Ovary (tissue), 9 donors: ENCODE data around the gene E2F4. TPM values are rescaled to one million over a fixed set of nuclear protein-coding genes. Genes with fewer than 3 reads are reported as not detected.

Experiments used
- DNase-seq, 5 donors: peaks; one replicate each; pipeline ENCODE4 v3.0.0-alpha.2; 2019 to 2020
- H3K27ac ChIP-seq, 2 donors: fragments of 200-600 bp; one replicate each; pipeline versions ENCODE4 v1.5.1 to v1.8.0; 2019 to 2022
- H3K27me3 ChIP-seq: fragments of 200-600 bp; one replicate; pipeline ENCODE4 v1.8.0; 2022
- H3K36me3 ChIP-seq: fragments of 200-600 bp; sonication (generic); one replicate; pipeline ENCODE4 v1.5.1; 2019
- H3K4me1 ChIP-seq: one replicate; pipeline ENCODE4 v1.8.1; 2013; ENCODE audit warnings: mild to moderate bottlenecking, moderate library complexity; ENCODE audit not compliant: insufficient read depth
- H3K4me3 ChIP-seq: fragments of 200-600 bp; sonication (generic); one replicate; pipeline ENCODE4 v1.5.1; 2017
- H3K9me3 ChIP-seq, 2 donors: fragments of 200-600 bp in 1 of 2; sonication (generic) in 1 of 2; one replicate each; pipeline versions ENCODE4 v1.5.1 to v1.8.1; 2013 to 2019; ENCODE audit warnings: mild to moderate bottlenecking in 1 of 2, moderate library complexity in 1 of 2
- CTCF ChIP-seq, 3 donors: fragments of 450-650 bp in 2 of 3; fragments of 200-600 bp in 1 of 3; IDR thresholded peaks; one replicate each; pipeline versions ENCODE4 v1.5.1 to v1.8.0; 2016 to 2022; ENCODE audit warnings: antibody characterized with exemption in 3 of 3, mild to moderate bottlenecking in 1 of 3
- EP300 ChIP-seq: sonication (generic); formaldehyde crosslinking; IDR thresholded peaks from one replicate; pipeline ENCODE4 v1.6.1; 2017; ENCODE audit warnings: antibody characterized with exemption
- POLR2A ChIP-seq: fragments of 450-650 bp; IDR thresholded peaks from one replicate; pipeline ENCODE4 v1.6.1; 2017; ENCODE audit warnings: antibody characterized with exemption, mild to moderate bottlenecking, moderate library complexity
- WGBS, 3 donors: extraction: QIAGEN DNeasy Blood & Tissue Kit in 1 of 3; methylation state at CpG; one replicate each; pipeline versions ENCODE4 v1.1.5 to v1.1.7; 2013 to 2017; 5-methylcytosine and 5-hydroxymethylcytosine counted together
- intact Hi-C, 4 donors: fragments of 100-400 bp; cut with DNase I; formaldehyde crosslinking; loops; one replicate each; pipeline versions ENCODE4 v1.11.0 to v1.15.1; 2022 to 2023
- polyA plus RNA-seq, 2 donors: library from polyadenylated mRNA; stranded (reverse); fragments of 200-250 nt in 1 of 2; fragments of 350-450 nt in 1 of 2; fragmentation: Illumina TruSeq in 1 of 2; extraction: RNeasy Lipid Tissue Mini Kit (QIAGEN cat#74804) in 1 of 2; gene quantifications; one replicate each; pipeline ENCODE4 v1.2.3, GENCODE V29; 2013 to 2014
- total RNA-seq, 7 donors: library from RNA; depleted of rRNA in 2 of 7; stranded (reverse); fragments of >200 nt in 2 of 7; fragmentation: NEBNext Ultra II Directional in 3 of 7; extraction: Animal tissue kit (Norgen Biotek cat#: 25700) in 3 of 7; gene quantifications; one replicate each; pipeline versions ENCODE4 v1.1.0 to v1.2.4, GENCODE V29; 2016 to 2023
- donor health status: DM: no; HTN: no; CAD: no; lungs with moderate emphysema.
- donor health status: DM: no; HTN: no; CAD: no.
- donor health status: Bipolar disorder and iron deficiency.
- donor health status: DM: yes; HTN: yes; CAD: no.
- donor health status: DM: no; HTN: no; CAD: no.
- donor health status: DM: yes; HTN: yes; CAD: no.

The E2F4 gene
- total and polyA plus RNA-seq, 9 donors, result 17.6 to 75.7 (median 49.7) TPM

- TF ChIP-seq CTCF (IDR thresholded peaks at IDR 0.05) (no peak), POLR2A (no peak), EP300 (no peak)
- H3K4me3 ChIP-seq, result no peak overlapping the region
- 66 to 81% (median 69%) methylated on average over 4 of the region's 4 CpGs for WGBS, 3 donors
- no peaks in the 10 kb centered on the region for H3K9me3 ChIP-seq
- no peaks in the 10 kb centered on the region for H3K27me3 ChIP-seq
- H3K27ac ChIP-seq, result peak overlapping the region in 1 of 2 donors; percentile 35
- H3K4me1 ChIP-seq, result peaks cover 9% of the 10 kb centered on the region
- DNase-seq, result no peak
- H3K36me3 ChIP-seq, result no peaks in the 10 kb centered on the region
- intact Hi-C loops, result no loop called here
Observed at GRCh38 chr16:67240506-67240905, 48.6 kb downstream of the E2F4 start.

GRCh38 chr16:67241008-67241900, 49.3 kb downstream of the E2F4 start:
- TF ChIP-seq CTCF (IDR thresholded peaks at IDR 0.05) (no peak), EP300 (no peak), POLR2A (no peak)
- H3K4me3 ChIP-seq, result no peak overlapping the region
- peak in 2 of 5 donors; percentile 50 to 54 for DNase-seq
- H3K27me3 ChIP-seq, result no peaks in the 10 kb centered on the region
- intact Hi-C loops, result no loop called here
- H3K27ac ChIP-seq, result peak overlapping the region in 1 of 2 donors; percentile 35
- no peaks in the 10 kb centered on the region for H3K36me3 ChIP-seq
- whole genome bisulfite sequencing, 3 donors, result 41 to 52% (median 51%) methylated on average over 10 of the region's 10 CpGs
- no peaks in the 10 kb centered on the region for H3K9me3 ChIP-seq
- peaks cover 11% of the 10 kb centered on the region for H3K4me1 ChIP-seq

- TF ChIP-seq CTCF (IDR thresholded peaks at IDR 0.05) (no peak), POLR2A (no peak), EP300 (no peak)
- Histone ChIP-seq H3K36me3 (no peaks in the 10 kb centered on the region), H3K4me3 (no peak overlapping the region), H3K4me1 (peaks cover 11% of the 10 kb centered on the region), H3K27me3 (no peaks in the 10 kb centered on the region), H3K27ac (no peak overlapping the region), H3K9me3 (no peaks in the 10 kb centered on the region)
- 80 to 87% (median 81%) methylated on average over 4 of the region's 4 CpGs for WGBS, 3 donors
- intact Hi-C loops, result no loop called here
- no peak for DNase-seq
Observed at GRCh38 chr16:67242138-67242730, 50.3 kb downstream of the E2F4 start.

- intact Hi-C loops, result no loop called here
- H3K4me1 ChIP-seq, result peaks cover 11% of the 10 kb centered on the region
- no peak for TF ChIP-seq CTCF (IDR thresholded peaks at IDR 0.05)
- TF ChIP-seq EP300, result no peak
- no peak for TF ChIP-seq POLR2A
- H3K27ac ChIP-seq, result no peak overlapping the region
- no peak overlapping the region for H3K4me3 ChIP-seq
- DNase-seq, result no peak
- H3K9me3 ChIP-seq, result no peaks in the 10 kb centered on the region
- no peaks in the 10 kb centered on the region for H3K27me3 ChIP-seq
- WGBS, 3 donors, result 82 to 90% (median 85%) methylated on average over 4 of the region's 4 CpGs
- H3K36me3 ChIP-seq, result no peaks in the 10 kb centered on the region
Observed at GRCh38 chr16:67243481-67243880, 51.5 kb downstream of the E2F4 start.
